Activated gamma-delta T cell (primary cell): ENCODE results near the gene GNRHR.
"Not testable (repeated sequence)": the region's sequence is repeated elsewhere in the genome, so short reads cannot be mapped to it uniquely, and the experiment has no call there.

Source experiments
- DNase-seq: peaks from one replicate; lab custom pipeline; 2025; lab: John Stamatoyannopoulos, UW

GNRHR gene

GRCh38 chr4:67727124-67727850, 26.9 kb downstream of the GNRHR start:
- DNase-seq = no peak

- DNase-seq = no peak
Observed at GRCh38 chr4:67725981-67726380, 28.2 kb downstream of the GNRHR start.

- DNase-seq = no peak
Observed at GRCh38 chr4:67725132-67725531, 29.1 kb downstream of the GNRHR start.

- no peak for DNase-seq
Observed at GRCh38 chr4:67723949-67724348, 30.2 kb downstream of the GNRHR start.

- no peak for DNase-seq
Observed at GRCh38 chr4:67723341-67723740, 30.8 kb downstream of the GNRHR start.

- no peak for DNase-seq
Observed at GRCh38 chr4:67721770-67722597, 32.2 kb downstream of the GNRHR start.

GRCh38 chr4:67721315-67721769, 32.8 kb downstream of the GNRHR start:
- no peak for DNase-seq

GRCh38 chr4:67719953-67720617, 34.1 kb downstream of the GNRHR start:
- DNase-seq = no peak

- DNase-seq = no peak
Observed at GRCh38 chr4:67718848-67719247, 35.3 kb downstream of the GNRHR start.

GRCh38 chr4:67717586-67717985, 36.6 kb downstream of the GNRHR start:
- DNase-seq = no peak

- no peak for DNase-seq
Observed at GRCh38 chr4:67714955-67715354, 39.2 kb downstream of the GNRHR start.

GRCh38 chr4:67714248-67714583, 40.0 kb downstream of the GNRHR start:
- no peak for DNase-seq

- DNase-seq = no peak
Observed at GRCh38 chr4:67713529-67714247, 40.5 kb downstream of the GNRHR start.

- DNase-seq = no peak
Observed at GRCh38 chr4:67712650-67713528, 41.3 kb downstream of the GNRHR start.

GRCh38 chr4:67712000-67712625, 42.1 kb downstream of the GNRHR start:
- DNase-seq = no peak

GRCh38 chr4:67706682-67707081, 47.5 kb downstream of the GNRHR start:
- DNase-seq = not testable (repeated sequence)

GRCh38 chr4:67704843-67705242, 49.3 kb downstream of the GNRHR start:
- DNase-seq = no peak

- DNase-seq = no peak
Observed at GRCh38 chr4:67702166-67702565, 52.0 kb downstream of the GNRHR start.

GRCh38 chr4:67701517-67701850, 52.7 kb downstream of the GNRHR start:
- DNase-seq = no peak

- peak; percentile 86 for DNase-seq
Observed at GRCh38 chr4:67700738-67701516, 53.3 kb downstream of the GNRHR start, which contains the start of gene UBA6. TSS of gene UBA6 (minus strand) at chr4:67701155. CDS start at chr4:67701119, 36 bp downstream.
